Measurements from ENCODE around the gene SMIM38. TPM values are rescaled to one million over a fixed set of nuclear protein-coding genes. Genes with fewer than 3 reads are reported as not detected.

SMIM38 gene
- total RNA-seq, 1 experiment from 2014 or later: 0.54 TPM

GRCh38 chr11:69196783-69197169 is 41.0 kb downstream of the SMIM38 start:
- H3K36me3 ChIP-seq (ENCODE audit: control insufficient read depth in 1 of 2, insufficient read depth in 2 of 2, low read length in 2 of 2): no peaks in the 10 kb centered on the region
- no peaks in the 10 kb centered on the region; the same call in 1 of the 2 replicates for H3K27me3 ChIP-seq (ENCODE audit: insufficient read depth, low read length)
- no peak overlapping the region for H3K4me2 ChIP-seq (ENCODE audit: low read length)
- BruUV-seq (replicated peaks): no TSS peak
- no peaks in the 10 kb centered on the region for H3K9me3 ChIP-seq (ENCODE audit: control insufficient read depth in 1 of 2, insufficient read depth in 1 of 2, low read depth in 1 of 2, low read length in 2 of 2)
- CTCF ChIA-PET: no interaction called here
- no peak overlapping the region for H2AFZ ChIP-seq (ENCODE audit: low read depth, low read length, poor library complexity, severe bottlenecking)
- no peak overlapping the region for H3K27ac ChIP-seq (ENCODE audit: low read depth, low read length)
- H4K20me1 ChIP-seq (ENCODE audit: insufficient read depth): no peaks in the 10 kb centered on the region
- H3K4me3 ChIP-seq (replicated peaks in 1 of 2; ENCODE audit: low read depth in 1 of 2, low read length in 2 of 2): no peak overlapping the region
- no peak for ATAC-seq
- no peak for DNase-seq (ENCODE audit: low read depth, low spot score)
- H3K4me1 ChIP-seq (ENCODE audit: control insufficient read depth in 1 of 2, insufficient read depth in 2 of 2, low read length in 2 of 2): peaks cover 0 to 5% of the 10 kb centered on the region in 2 experiments; a peak in 1 of 4 replicates
- intact Hi-C loops (cut with micrococcal nuclease): no loop called here
- H3K79me2 ChIP-seq (ENCODE audit: insufficient read depth, low read length): no peaks in the 10 kb centered on the region
- POLR2A ChIA-PET: no interaction called here
- TF ChIP-seq, protein P1, sequence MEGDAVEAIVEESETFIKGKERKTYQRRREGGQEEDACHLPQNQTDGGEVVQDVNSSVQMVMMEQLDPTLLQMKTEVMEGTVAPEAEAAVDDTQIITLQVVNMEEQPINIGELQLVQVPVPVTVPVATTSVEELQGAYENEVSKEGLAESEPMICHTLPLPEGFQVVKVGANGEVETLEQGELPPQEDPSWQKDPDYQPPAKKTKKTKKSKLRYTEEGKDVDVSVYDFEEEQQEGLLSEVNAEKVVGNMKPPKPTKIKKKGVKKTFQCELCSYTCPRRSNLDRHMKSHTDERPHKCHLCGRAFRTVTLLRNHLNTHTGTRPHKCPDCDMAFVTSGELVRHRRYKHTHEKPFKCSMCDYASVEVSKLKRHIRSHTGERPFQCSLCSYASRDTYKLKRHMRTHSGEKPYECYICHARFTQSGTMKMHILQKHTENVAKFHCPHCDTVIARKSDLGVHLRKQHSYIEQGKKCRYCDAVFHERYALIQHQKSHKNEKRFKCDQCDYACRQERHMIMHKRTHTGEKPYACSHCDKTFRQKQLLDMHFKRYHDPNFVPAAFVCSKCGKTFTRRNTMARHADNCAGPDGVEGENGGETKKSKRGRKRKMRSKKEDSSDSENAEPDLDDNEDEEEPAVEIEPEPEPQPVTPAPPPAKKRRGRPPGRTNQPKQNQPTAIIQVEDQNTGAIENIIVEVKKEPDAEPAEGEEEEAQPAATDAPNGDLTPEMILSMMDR (IDR thresholded peaks at IDR 0.05 in 2 of 3, conservative IDR thresholded peaks at IDR 0.05 in 1 of 3; ENCODE audit: borderline replicate concordance in 1 of 3, insufficient read depth in 1 of 3, low read depth in 2 of 3, low read length in 2 of 3): no peak
- TF ChIP-seq EGR1 (IDR thresholded peaks at IDR 0.05; ENCODE audit: low read depth) (no peak), ZFX (IDR thresholded peaks at IDR 0.05) (no peak), POLR2AphosphoS5 (IDR thresholded peaks at IDR 0.05; ENCODE audit: low read depth, low read length) (no peak)
- no peak overlapping the region for H3K9ac ChIP-seq (ENCODE audit: low read length)
- RAD21 ChIA-PET (ENCODE audit: low non-redundant PET in 1 of 2, low total read pairs in 2 of 2, uncharacterized antibody in 2 of 2, unreplicated experiment in 2 of 2): no interaction called here
- no peaks in the 10 kb centered on the region for H3K9me2 ChIP-seq (ENCODE audit: insufficient read depth)

DNA sequence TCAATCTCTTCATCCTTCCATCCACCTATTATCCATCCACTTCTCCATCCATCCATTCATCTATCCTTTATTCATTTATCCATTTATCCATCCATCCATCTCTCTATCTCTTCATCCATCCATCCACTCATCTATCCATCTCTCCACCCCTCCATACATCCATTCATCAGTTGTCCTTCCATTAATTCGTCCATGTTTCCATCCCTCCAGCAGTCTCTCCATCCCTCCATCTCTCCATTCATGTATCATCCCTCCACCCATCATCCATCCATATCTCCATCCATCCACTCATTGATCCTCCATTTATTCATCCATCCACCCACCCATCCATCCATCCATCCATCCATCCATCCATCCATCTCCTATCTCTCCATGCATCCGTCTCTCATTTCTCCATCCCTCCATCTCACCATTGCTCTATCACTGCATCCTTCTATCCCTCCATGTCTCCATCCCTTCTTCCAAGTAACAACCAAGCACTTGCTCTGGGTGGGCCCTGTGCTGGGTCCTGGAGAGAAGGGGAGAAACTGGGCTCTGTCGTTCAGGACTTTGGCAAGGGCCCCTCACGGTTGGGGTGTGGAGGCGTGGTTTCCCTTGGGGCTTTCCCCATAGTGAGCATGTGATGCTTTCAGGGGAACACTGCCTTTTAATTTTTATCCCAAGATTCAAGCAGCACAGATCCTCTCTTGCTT is 43.3 kb downstream of the SMIM38 start:
- no peaks in the 10 kb centered on the region; the same call in 1 of the 2 replicates for H3K27me3 ChIP-seq (ENCODE audit: insufficient read depth, low read length)
- no peak overlapping the region for H2AFZ ChIP-seq (ENCODE audit: low read depth, low read length, poor library complexity, severe bottlenecking)
- H3K79me2 ChIP-seq (ENCODE audit: insufficient read depth, low read length): no peaks in the 10 kb centered on the region
- no peaks in the 10 kb centered on the region for H3K9me2 ChIP-seq (ENCODE audit: insufficient read depth)
- H3K9me3 ChIP-seq (ENCODE audit: control insufficient read depth in 1 of 2, insufficient read depth in 1 of 2, low read depth in 1 of 2, low read length in 2 of 2): no peaks in the 10 kb centered on the region
- H3K4me1 ChIP-seq (ENCODE audit: control insufficient read depth in 1 of 2, insufficient read depth in 2 of 2, low read length in 2 of 2): no peaks in the 10 kb centered on the region
- no peak overlapping the region for H3K4me2 ChIP-seq (ENCODE audit: low read length)
- no peak overlapping the region for H3K27ac ChIP-seq (ENCODE audit: low read depth, low read length)
- no peak overlapping the region for H3K4me3 ChIP-seq (replicated peaks in 1 of 2; ENCODE audit: low read depth in 1 of 2, low read length in 2 of 2)
- CTCF ChIA-PET: no interaction called here
- ATAC-seq (no peak), DNase-seq (ENCODE audit: low read depth, low spot score) (no peak)
- RAD21 ChIA-PET (ENCODE audit: low non-redundant PET in 1 of 2, low total read pairs in 2 of 2, uncharacterized antibody in 2 of 2, unreplicated experiment in 2 of 2): no interaction called here
- no peaks in the 10 kb centered on the region for H4K20me1 ChIP-seq (ENCODE audit: insufficient read depth)
- no peaks in the 10 kb centered on the region for H3K36me3 ChIP-seq (ENCODE audit: control insufficient read depth in 1 of 2, insufficient read depth in 2 of 2, low read length in 2 of 2)
- no TSS peak for BruUV-seq (replicated peaks)
- no peak overlapping the region for H3K9ac ChIP-seq (ENCODE audit: low read length)
- intact Hi-C loops (cut with micrococcal nuclease): no loop called here
- POLR2A ChIA-PET: no interaction called here
- TF ChIP-seq ZNF274 (IDR thresholded peaks at IDR 0.05; ENCODE audit: low read depth, low read length) (no peak), SRF (IDR thresholded peaks at IDR 0.05; ENCODE audit: low read depth) (no peak), POLR2AphosphoS5 (IDR thresholded peaks at IDR 0.05; ENCODE audit: low read depth, low read length) (no peak), JUND (IDR thresholded peaks at IDR 0.05) (no peak), EZH2phosphoT487 (IDR thresholded peaks at IDR 0.05; ENCODE audit: borderline replicate concordance) (no peak), FOSL1 (IDR thresholded peaks at IDR 0.05; ENCODE audit: low read depth) (no peak), REST (IDR thresholded peaks at IDR 0.05; ENCODE audit: low read depth) (no peak), CBX3 (IDR thresholded peaks at IDR 0.05; ENCODE audit: low read depth) (no peak)
- TF ChIP-seq, protein P2, sequence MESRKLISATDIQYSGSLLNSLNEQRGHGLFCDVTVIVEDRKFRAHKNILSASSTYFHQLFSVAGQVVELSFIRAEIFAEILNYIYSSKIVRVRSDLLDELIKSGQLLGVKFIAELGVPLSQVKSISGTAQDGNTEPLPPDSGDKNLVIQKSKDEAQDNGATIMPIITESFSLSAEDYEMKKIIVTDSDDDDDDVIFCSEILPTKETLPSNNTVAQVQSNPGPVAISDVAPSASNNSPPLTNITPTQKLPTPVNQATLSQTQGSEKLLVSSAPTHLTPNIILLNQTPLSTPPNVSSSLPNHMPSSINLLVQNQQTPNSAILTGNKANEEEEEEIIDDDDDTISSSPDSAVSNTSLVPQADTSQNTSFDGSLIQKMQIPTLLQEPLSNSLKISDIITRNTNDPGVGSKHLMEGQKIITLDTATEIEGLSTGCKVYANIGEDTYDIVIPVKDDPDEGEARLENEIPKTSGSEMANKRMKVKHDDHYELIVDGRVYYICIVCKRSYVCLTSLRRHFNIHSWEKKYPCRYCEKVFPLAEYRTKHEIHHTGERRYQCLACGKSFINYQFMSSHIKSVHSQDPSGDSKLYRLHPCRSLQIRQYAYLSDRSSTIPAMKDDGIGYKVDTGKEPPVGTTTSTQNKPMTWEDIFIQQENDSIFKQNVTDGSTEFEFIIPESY (IDR thresholded peaks at IDR 0.05; ENCODE audit: extremely low read depth, insufficient replicate concordance, low read length): no peak
